G401 (cell line): Measurements from ENCODE around the gene PLEKHG5. TPM values are rescaled to one million over a fixed set of nuclear protein-coding genes. Genes with fewer than 3 reads are reported as not detected.

ENCODE experiments used
- DNase-seq: peaks from one replicate; pipeline ENCODE4 v3.0.0-alpha.2; 2015; ENCODE audit warnings: low spot score
- in situ Hi-C: cut with HindIII; loops from 2 replicates; pipeline ENCODE4 v1.10.0; 2016; ENCODE audit warnings: low sequenced_read_pairs, mixed read lengths
- total RNA-seq: library from RNA; depleted of rRNA; stranded (reverse); fragments of >200 nt; shearing (Covaris generic); gene quantifications from 2 replicates; pipeline ENCODE4 v1.2.3, GENCODE V29; 2014; rRNA removed

Gene PLEKHG5
- total RNA-seq, 1 experiment from 2014 or later, result 8.6 TPM

DNA sequence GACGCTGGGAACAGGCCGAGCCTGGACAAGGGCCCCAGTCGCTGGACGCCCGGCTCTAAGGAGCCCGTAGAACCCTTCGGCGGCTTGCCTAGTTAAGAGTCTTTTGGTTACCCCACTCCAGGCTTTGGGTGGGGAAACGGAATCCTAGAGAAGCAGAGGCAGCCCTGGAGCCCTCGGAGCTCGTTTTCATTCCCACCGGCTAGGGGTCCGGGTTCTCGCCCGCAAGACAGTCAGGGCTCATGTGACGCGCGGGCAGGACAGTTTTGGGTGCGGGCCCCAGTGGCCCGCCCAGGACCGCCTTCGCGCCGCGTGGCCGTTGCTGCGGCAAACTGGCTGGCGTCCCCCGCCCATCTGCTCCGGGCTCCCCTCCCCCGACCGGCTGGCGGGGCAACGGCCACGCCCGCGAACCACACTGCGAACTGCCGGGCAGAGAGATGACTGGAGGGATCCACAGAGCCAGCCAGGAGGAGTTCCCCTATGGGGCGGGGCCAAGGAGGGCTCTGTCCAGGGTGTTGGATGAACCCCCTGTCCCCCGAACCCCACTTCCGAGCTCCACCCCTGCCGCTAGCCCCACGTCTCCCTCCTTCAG, 70.9 kb downstream of the PLEKHG5 start:
- in situ Hi-C loops, result no loop called here
- no peak for DNase-seq

DNA sequence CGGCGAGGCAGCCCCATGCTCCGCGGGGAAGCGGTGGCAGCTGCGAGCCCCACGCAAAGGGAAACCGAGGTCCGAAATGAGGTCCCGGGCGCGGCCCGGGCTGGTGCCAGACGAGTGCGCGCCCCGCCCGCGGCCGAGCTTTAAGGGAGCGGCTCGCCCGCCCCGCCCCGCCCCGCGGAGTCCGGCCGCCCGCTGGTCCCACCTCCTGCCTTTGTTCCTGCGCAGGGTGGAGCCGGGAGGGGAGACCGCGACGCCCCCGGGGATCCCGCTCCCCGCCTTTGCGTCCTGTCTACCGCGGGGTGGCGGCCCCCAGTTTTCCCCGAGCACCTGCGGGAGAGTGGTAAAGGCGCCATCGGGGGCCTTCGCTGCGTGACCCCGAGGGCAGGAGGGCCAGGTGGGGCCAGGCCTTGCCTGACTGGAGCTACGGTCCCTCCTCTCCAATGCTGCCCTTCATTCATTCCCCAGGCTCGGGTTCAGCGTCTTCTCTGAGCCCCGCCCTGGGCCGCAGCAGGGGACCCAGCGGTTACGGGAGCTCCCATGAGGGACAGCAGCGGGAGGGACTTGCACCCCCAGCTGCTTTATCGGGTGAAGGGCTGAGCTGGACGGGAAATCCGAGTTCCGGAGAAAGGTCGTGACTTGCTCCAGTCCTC, 71.5 kb downstream of the PLEKHG5 start, which contains the start of gene HES2:
HES2 (minus strand) TSS at position 116 of the 650 bp plus-strand sequence; CDS start at position 17, 99 bp downstream.
- no peak for DNase-seq
- in situ Hi-C loops, result no loop called here

DNA sequence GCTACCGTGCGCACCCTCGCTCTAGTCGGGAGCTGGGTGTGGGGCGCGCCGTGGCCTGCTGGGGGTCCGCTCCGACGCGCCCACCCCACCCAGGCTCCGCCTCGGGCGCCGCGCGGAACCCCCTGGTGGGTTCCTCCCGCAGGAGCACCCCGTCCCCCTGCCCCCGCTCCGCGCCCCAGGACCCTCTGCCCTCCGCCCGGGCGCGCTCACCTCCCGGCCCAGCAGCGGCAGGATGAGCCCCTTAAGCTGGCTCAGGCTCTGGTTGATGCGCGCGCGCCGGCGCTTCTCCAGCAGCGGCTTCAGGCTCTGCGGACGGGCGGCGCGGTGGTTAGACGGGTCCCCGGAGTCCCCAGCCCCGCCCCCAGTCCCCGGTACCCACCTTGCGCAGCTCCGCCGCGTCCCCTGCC, 72.1 kb downstream of the PLEKHG5 start:
- in situ Hi-C loops, result no loop called here

DNA sequence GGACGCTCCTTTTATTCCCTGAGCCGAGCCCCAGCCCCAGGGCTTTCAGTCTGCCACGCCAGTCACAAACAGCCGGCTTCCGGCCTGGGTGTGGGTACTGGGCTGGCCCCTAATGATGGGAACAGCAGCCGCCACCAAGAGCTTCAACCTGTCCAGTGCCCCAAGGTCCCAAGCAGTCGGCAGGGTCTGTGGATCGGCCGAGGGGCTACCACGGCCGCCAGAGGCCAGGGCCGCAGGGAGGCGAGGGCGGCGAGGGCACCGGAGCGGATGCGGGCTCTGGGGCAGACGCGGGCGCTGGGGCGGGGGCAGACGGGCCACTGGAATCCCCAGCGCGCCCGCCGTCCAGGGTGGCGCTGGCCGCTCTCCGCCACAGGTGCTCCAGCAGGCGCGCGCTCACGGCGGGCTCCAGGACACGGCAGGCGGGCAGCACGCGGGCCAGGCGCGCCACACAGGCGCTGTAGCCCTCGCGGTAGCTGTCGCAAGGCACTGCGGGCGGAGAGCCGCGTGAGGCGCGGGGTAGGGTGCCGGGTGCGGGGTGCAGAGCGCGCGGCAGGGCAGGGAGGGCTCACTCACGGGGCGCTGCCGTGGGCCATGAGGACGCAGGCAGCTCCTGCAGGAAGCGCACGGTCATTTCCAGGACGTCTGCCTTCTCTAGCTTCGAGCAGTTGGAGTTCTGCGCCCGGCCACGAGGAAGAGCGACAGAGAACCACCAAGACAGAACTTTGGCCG, 72.6 kb downstream of the PLEKHG5 start:
- in situ Hi-C loops, result no loop called here
- no peak for DNase-seq

More for the DNA sequence above, 72.1 kb downstream of the PLEKHG5 start:
- DNase-seq, result no peak

DNA sequence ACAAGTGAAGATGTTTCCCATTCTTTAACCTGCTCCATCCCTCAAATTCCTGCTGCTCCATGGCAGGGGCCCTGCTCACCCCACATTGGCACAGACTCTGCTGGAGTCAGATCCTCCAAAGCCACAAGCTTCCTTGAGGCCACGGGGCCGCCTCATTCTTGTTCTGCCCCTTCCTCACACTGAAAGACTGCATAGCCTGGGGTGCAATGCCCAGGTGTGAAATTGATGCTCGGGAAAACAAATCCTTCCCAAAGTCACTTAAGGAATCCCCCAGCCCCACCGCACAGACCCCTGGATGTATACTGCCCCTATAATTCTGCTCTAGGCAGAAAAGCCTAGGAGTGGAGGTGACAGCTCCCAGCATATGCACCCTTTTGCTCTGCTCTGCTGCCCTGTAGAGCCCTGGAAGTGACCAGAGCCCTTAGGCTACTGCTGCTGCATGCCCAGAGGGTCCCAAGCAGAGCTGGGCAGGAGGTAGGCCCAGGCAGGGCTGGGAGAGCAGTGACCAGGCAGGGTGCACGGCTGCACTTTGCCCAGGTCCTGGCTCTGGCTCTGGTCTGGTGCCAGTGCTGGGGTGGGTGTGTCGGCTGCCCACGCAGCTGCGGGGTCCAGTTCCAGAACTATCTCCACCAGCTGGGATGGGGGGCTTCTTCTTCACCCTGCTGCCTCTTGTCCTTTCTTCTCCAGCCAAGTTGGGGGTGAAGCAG, 73.4 kb downstream of the PLEKHG5 start:
- no peak for DNase-seq
- in situ Hi-C loops, result no loop called here

Other genes with a start within 250 kb of the PLEKHG5 start
- gene HES3, start 247.5 kb downstream of the PLEKHG5 start, total RNA-seq, result not detected in 2 replicates
- 3.3 and 4.5 TPM in 2 replicates for gene GPR153, start 230.6 kb downstream of the PLEKHG5 start, total RNA-seq
- 94.4 and 99.2 TPM in 2 replicates for gene ACOT7, start 97.9 kb downstream of the PLEKHG5 start, total RNA-seq
- gene HES2, start 71.7 kb downstream of the PLEKHG5 start, total RNA-seq, result 1.6 and 3.1 TPM in 2 replicates
- gene ESPN, start 66.9 kb downstream of the PLEKHG5 start, total RNA-seq, result 0.07 TPM in 1 of 2 replicates, not detected in the other
- gene TNFRSF25, start 25.5 kb downstream of the PLEKHG5 start, total RNA-seq, result 4.9 and 6.1 TPM in 2 replicates
- gene NOL9, start 62.8 kb upstream of the PLEKHG5 start, total RNA-seq, result 26.1 and 33.9 TPM in 2 replicates
- not detected in 2 replicates for gene TAS1R1, start 63.6 kb upstream of the PLEKHG5 start, total RNA-seq
- 24.1 and 27.7 TPM in 2 replicates for gene ZBTB48, start 88.3 kb upstream of the PLEKHG5 start, total RNA-seq
- 39.6 and 44.3 TPM in 2 replicates for gene KLHL21, start 111.2 kb upstream of the PLEKHG5 start, total RNA-seq
- gene PHF13, start 122.1 kb upstream of the PLEKHG5 start, total RNA-seq, result 23.0 and 34.2 TPM in 2 replicates
- gene THAP3, start 133.2 kb upstream of the PLEKHG5 start, total RNA-seq, result 41.9 and 44.5 TPM in 2 replicates
- gene DNAJC11, start 210.1 kb upstream of the PLEKHG5 start, total RNA-seq, result 68.0 and 88.7 TPM in 2 replicates